B cell (primary cell): Measurements from ENCODE around the gene AHRR. TPM values are rescaled to one million over a fixed set of nuclear protein-coding genes. Genes with fewer than 3 reads are reported as not detected.

ENCODE experiments used
- ATAC-seq: fragments of 200-7000 bp; cut with Tn5 transposase; one replicate; pipeline ENCODE4 v1.10.0; 2021; ENCODE audit warnings: low read depth, mild to moderate bottlenecking, moderate number of reproducible peaks, moderate library complexity
- CTCF ChIA-PET: fragments of 350-600 bp; sonication (Branson Sonifier 250); formaldehyde crosslinking; loops from one replicate; lab custom pipeline; 2021; ENCODE audit warnings: antibody characterized with exemption, inconsistent platforms; lab: Charles Lee
- POLR2A ChIA-PET: fragments of 350-600 bp; sonication (Branson Sonifier 250); formaldehyde crosslinking; loops from one replicate; lab custom pipeline; 2021; ENCODE audit warnings: antibody characterized with exemption; lab: Charles Lee
- DNase-seq: peaks from one replicate; pipeline ENCODE4 v3.0.0; 2013
- H2AFZ ChIP-seq: 2 replicates; pipeline ENCODE4 v1.6.1; 2012; ENCODE audit warnings: mild to moderate bottlenecking, low read depth, low read length; ENCODE audit not compliant: insufficient read depth, poor library complexity, severe bottlenecking
- H3K27ac ChIP-seq, 2 donors: 1 replicate in 1 of 2; 2 replicates in 1 of 2; pipeline ENCODE4 v1.5.1; 2012 to 2013; ENCODE audit warnings: low read length in 2 of 2, mild to moderate bottlenecking in 2 of 2, moderate library complexity in 1 of 2
- H3K27me3 ChIP-seq, 4 experiments: fragments of 200-600 bp in 1 of 4; sonication (generic) in 1 of 4; replicated peaks in 1 of 4; 1 replicate in 2 of 4; 2 replicates in 2 of 4; pipeline versions ENCODE4 v1.6.1 to v1.7.0; 2013 to 2016; ENCODE audit warnings: low read length in 3 of 4, mild to moderate bottlenecking in 2 of 4, mixed read lengths in 1 of 4, moderate library complexity in 1 of 4; ENCODE audit not compliant: insufficient read depth in 4 of 4, control insufficient read depth in 3 of 4; ENCODE audit errors: control extremely low read depth in 1 of 4
- H3K36me3 ChIP-seq, 2 experiments: replicated peaks in 1 of 2; 1 replicate in 1 of 2; 2 replicates in 1 of 2; pipeline versions ENCODE4 v1.6.1 to v1.7.1; 2013; ENCODE audit warnings: low read length in 1 of 2; ENCODE audit not compliant: insufficient read depth in 2 of 2, control insufficient read depth in 1 of 2; ENCODE audit errors: control extremely low read depth in 1 of 2, extremely low read depth in 1 of 2
- H3K4me1 ChIP-seq, 2 donors: fragments of 200-600 bp in 1 of 2; sonication (generic) in 1 of 2; 1 replicate in 1 of 2; 2 replicates in 1 of 2; pipeline versions ENCODE4 v1.5.1 to v1.6.1; 2013 to 2017; ENCODE audit warnings: low read length in 2 of 2; ENCODE audit not compliant: control insufficient read depth in 2 of 2, insufficient read depth in 2 of 2
- H3K4me2 ChIP-seq: replicated peaks from 2 replicates; pipeline ENCODE3; 2012; ENCODE audit warnings: mild to moderate bottlenecking, low read depth, low read length; ENCODE audit not compliant: poor library complexity, severe bottlenecking
- H3K4me3 ChIP-seq, 5 experiments: fragments of 200-600 bp in 1 of 5; sonication (generic) in 1 of 5; 1 replicate in 3 of 5; 2 replicates in 2 of 5; pipeline versions ENCODE4 v1.5.1 to v1.7.0; 2011 to 2016; ENCODE audit warnings: low read length in 4 of 5, mild to moderate bottlenecking in 4 of 5, low read depth in 2 of 5, control low read depth in 1 of 5, moderate library complexity in 1 of 5; ENCODE audit not compliant: insufficient read depth in 1 of 5; ENCODE audit errors: control extremely low read depth in 1 of 5, extremely low read depth in 1 of 5
- H3K79me2 ChIP-seq: fragments of 200-600 bp; sonication (generic); one replicate; pipeline ENCODE4 v1.6.0; 2016; ENCODE audit warnings: low read length; ENCODE audit not compliant: control insufficient read depth, insufficient read depth
- H3K9ac ChIP-seq: fragments of 200-600 bp; sonication (generic); 2 replicates; pipeline ENCODE4 v1.6.1; 2017; ENCODE audit warnings: mild to moderate bottlenecking, low read length, moderate library complexity
- H3K9me3 ChIP-seq, 3 donors: one replicate each; pipeline versions ENCODE4 v1.6.1 to v1.7.1; 2013; ENCODE audit warnings: low read length in 2 of 3; ENCODE audit not compliant: control insufficient read depth in 2 of 3, insufficient read depth in 1 of 3; ENCODE audit errors: control extremely low read depth in 1 of 3
- H4K20me1 ChIP-seq: 2 replicates; pipeline ENCODE4 v1.6.0; 2012; ENCODE audit warnings: mild to moderate bottlenecking, low read length; ENCODE audit not compliant: insufficient read depth, control insufficient read depth, poor library complexity, severe bottlenecking
- H3K27ac Mint-ChIP-seq: one replicate; pipeline ENCODE4 v1.8.0; 2021; ENCODE audit warnings: mixed read lengths
- H3K27me3 Mint-ChIP-seq: one replicate; pipeline ENCODE4 v1.8.0; 2021; ENCODE audit warnings: mixed read lengths
- H3K4me1 Mint-ChIP-seq: one replicate; pipeline ENCODE4 v1.8.0; 2021; ENCODE audit warnings: mixed read lengths
- H3K4me3 Mint-ChIP-seq: one replicate; pipeline ENCODE4 v1.8.0; 2021; ENCODE audit warnings: mixed read lengths
- H3K9me3 Mint-ChIP-seq: one replicate; pipeline ENCODE4 v1.8.0; 2022; ENCODE audit warnings: mixed read lengths; ENCODE audit not compliant: insufficient read depth
- CTCF ChIP-seq: fragments of 200-600 bp; IDR thresholded peaks from one replicate; pipeline ENCODE4 v1.8.0; 2022; ENCODE audit warnings: antibody characterized with exemption, mild to moderate bottlenecking
- EZH2 ChIP-seq: IDR thresholded peaks from 2 replicates; pipeline ENCODE4 v1.6.1; 2012; ENCODE audit warnings: borderline replicate concordance, low read depth, mild to moderate bottlenecking, moderate library complexity, low read length; ENCODE audit not compliant: insufficient read depth, poor library complexity, severe bottlenecking
- WGBS: methylation state at CpG from one replicate; pipeline ENCODE4 v1.1.5; 2013; ENCODE audit warnings: missing lambda C conversion rate; ENCODE audit not compliant: insufficient coverage; 5-methylcytosine and 5-hydroxymethylcytosine counted together
- intact Hi-C: fragments of 100-400 bp; cut with micrococcal nuclease; formaldehyde crosslinking; loops from one replicate; pipeline ENCODE4 v1.10.0; 2022
- polyA plus RNA-seq: library from polyadenylated mRNA; depleted of rRNA; stranded (reverse); fragments of >200 nt; gene quantifications from 2 replicates; pipeline ENCODE4 v1.2.3, GENCODE V29; 2012
- total RNA-seq, 2 donors: library from RNA; stranded (reverse); fragments of 120-200 nt in 1 of 2; gene quantifications; 1 replicate in 1 of 2; 2 replicates in 1 of 2; pipeline versions ENCODE4 v1.2.3 to v1.2.4, GENCODE V29; 2013 to 2022

The AHRR gene
- total and polyA plus RNA-seq, 2 donors (not counting 1 experiment from before 2014, with no cell fraction given), result 0.13 to 1.7 TPM

DNA sequence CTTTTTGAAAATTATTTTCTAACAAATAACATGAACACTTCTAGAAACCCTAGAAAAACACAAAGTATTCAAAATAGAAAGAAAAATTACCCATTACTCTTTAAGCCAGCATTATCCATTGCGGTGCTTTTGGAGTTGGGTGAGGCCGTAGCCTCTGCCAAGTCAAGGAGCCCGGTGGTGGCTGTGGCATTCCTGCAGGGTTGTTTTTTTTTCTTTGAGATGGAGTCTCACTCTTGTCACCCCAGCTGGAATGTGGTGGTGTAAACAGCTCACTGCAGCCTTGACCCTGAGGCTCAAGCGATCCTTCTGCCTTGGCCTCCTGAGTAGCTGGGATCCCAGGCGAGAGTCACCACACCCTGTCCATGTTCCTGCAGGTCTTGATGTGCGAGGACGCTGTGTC, 8.2 kb upstream of the AHRR start:
- H3K9me3 Mint-ChIP-seq, result no peaks in the 10 kb centered on the region
- H3K36me3 ChIP-seq, result peaks cover 3 to 38% of the 10 kb centered on the region in 2 experiments
- intact Hi-C loops, result no loop called here
- no peak overlapping the region for H3K4me2 ChIP-seq
- H3K4me1 ChIP-seq, result peaks cover 5 to 6% of the 10 kb centered on the region in 2 donors
- peaks cover 36% of the 10 kb centered on the region for H4K20me1 ChIP-seq
- TF ChIP-seq EZH2 (no peak), CTCF (no peak)
- H3K27ac ChIP-seq, result no peak overlapping the region
- no peak overlapping the region for H3K9ac ChIP-seq
- peaks cover 10% of the 10 kb centered on the region for H3K79me2 ChIP-seq
- DNase-seq, result no peak
- H3K27me3 ChIP-seq, result no peaks in the 10 kb centered on the region
- ChIA-PET CTCF (no interaction called here), POLR2A (no interaction called here)
- WGBS, result 98% methylated on average over 7 of the region's 7 CpGs
- H3K27me3 Mint-ChIP-seq, result no peaks in the 10 kb centered on the region
- H3K9me3 ChIP-seq, result no peaks in the 10 kb centered on the region
- H3K4me1 Mint-ChIP-seq, result peaks cover 3% of the 10 kb centered on the region
- H2AFZ ChIP-seq, result no peak overlapping the region
- H3K4me3 ChIP-seq, result no peak overlapping the region
- no peak overlapping the region for H3K4me3 Mint-ChIP-seq
- H3K27ac Mint-ChIP-seq, result no peak overlapping the region
- ATAC-seq, result no peak

DNA sequence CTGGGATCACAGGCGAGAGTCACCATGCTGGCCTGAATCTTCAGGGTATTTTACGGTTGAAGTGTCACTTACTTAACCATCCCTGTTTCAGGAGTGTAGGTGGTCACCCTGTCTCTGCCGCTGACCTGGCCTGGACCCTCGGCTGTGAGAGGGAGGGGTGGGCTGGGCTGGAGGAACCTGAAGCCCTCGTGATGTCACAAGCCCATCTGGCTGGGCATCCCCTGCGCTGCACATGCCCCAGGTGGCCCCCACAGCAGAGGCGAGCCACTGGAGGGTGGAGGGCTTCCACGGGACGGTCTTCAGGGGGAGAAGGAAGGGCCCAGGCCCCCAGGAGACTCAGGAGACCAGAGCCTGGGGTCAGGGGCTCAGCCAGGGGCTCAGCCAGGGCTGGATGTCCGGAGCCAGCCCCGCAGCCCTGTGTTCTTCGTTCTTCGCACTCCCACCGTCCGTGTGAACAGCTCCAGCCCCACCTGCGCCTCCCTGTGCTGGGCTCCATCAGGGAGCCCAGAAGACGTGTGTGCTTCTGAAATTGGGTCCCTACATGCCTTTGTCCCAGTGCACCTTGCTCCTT, 7.6 kb upstream of the AHRR start:
- Histone ChIP-seq H3K36me3 (peaks cover 3 to 33% of the 10 kb centered on the region in 2 experiments), H3K9me3 (no peaks in the 10 kb centered on the region), H3K4me3 (no peak overlapping the region), H3K27ac (no peak overlapping the region), H3K79me2 (peaks cover 6% of the 10 kb centered on the region), H3K4me1 (peaks cover 5 to 6% of the 10 kb centered on the region in 2 donors), H4K20me1 (peaks cover 30% of the 10 kb centered on the region), H3K27me3 (peaks cover 0 to 4% (median 1%) of the 10 kb centered on the region in 4 experiments), H3K4me2 (no peak overlapping the region), H3K9ac (no peak overlapping the region), H2AFZ (no peak overlapping the region)
- Mint-ChIP-seq H3K9me3 (no peaks in the 10 kb centered on the region), H3K27ac (no peak overlapping the region), H3K4me1 (peaks cover 3% of the 10 kb centered on the region), H3K27me3 (no peaks in the 10 kb centered on the region), H3K4me3 (no peak overlapping the region)
- ATAC-seq (no peak), DNase-seq (no peak)
- intact Hi-C loops, result no loop called here
- ChIA-PET CTCF (no interaction called here), POLR2A (no interaction called here)
- TF ChIP-seq EZH2, result no peak
- TF ChIP-seq CTCF, result no peak
- WGBS, result 84% methylated on average over 15 of the region's 17 CpGs
